HEK293 (cell line): Measurements from ENCODE around the gene CMTM2.

Source experiments
- CTCF ChIA-PET: fragments of 350-600 bp; formaldehyde crosslinking; extraction: SDS; loops from one replicate; lab custom pipeline; 2021; ENCODE audit warnings: antibody characterized with exemption; lab: Yijun Ruan, JAX
- POLR2A ChIA-PET: fragments of 300-600 bp; formaldehyde crosslinking; extraction: SDS; loops from one replicate; lab custom pipeline; 2020; ENCODE audit warnings: antibody characterized with exemption, inconsistent platforms; lab: Yijun Ruan, JAX
- H3K27ac ChIP-seq: fragments of 200-500 bp; sonication (Bioruptor generic); 2 replicates; pipeline ENCODE4 v1.5.1; 2014; ENCODE audit warnings: low read depth, low read length, control low read depth, inconsistent platforms; ENCODE audit errors: extremely low read depth
- H3K36me3 ChIP-seq, 2 experiments: fragments of 200-500 bp in 1 of 2; sonication (Bioruptor generic) in 1 of 2; 1 replicate in 1 of 2; 2 replicates in 1 of 2; pipeline ENCODE4 v1.5.1; 2014 to 2017; ENCODE audit warnings: inconsistent platforms in 2 of 2, low read length in 2 of 2; ENCODE audit not compliant: control insufficient read depth in 2 of 2, insufficient read depth in 1 of 2
- H3K4me1 ChIP-seq: fragments of 200-500 bp; sonication (Bioruptor generic); 2 replicates; pipeline ENCODE4 v1.5.1; 2014; ENCODE audit warnings: mild to moderate bottlenecking, low read length, inconsistent platforms; ENCODE audit not compliant: control insufficient read depth, insufficient read depth
- H3K4me3 ChIP-seq: 2 replicates; pipeline ENCODE4 v1.5.1; 2011; ENCODE audit warnings: low read depth, mild to moderate bottlenecking, control low read depth, low read length, moderate library complexity
- H3K9me3 ChIP-seq: fragments of 200-500 bp; sonication (Bioruptor generic); 2 replicates; pipeline ENCODE4 v1.5.1; 2014; ENCODE audit warnings: low read depth, low read length, inconsistent platforms; ENCODE audit not compliant: control insufficient read depth, insufficient read depth
- ELK4 ChIP-seq: IDR thresholded peaks from 2 replicates; pipeline ENCODE4 v1.6.1; 2011; ENCODE audit warnings: mild to moderate bottlenecking, low read depth, low read length, borderline replicate concordance
- GFI1B ChIP-seq: fragments of 450-650 bp; formaldehyde crosslinking; IDR thresholded peaks from 2 replicates; pipeline ENCODE4 v1.5.1; 2016; ENCODE audit warnings: missing biosample characterization, missing genetic modification characterization
- KLF10 ChIP-seq: fragments of 450-650 bp; IDR thresholded peaks from 2 replicates; pipeline ENCODE4 v1.5.1; 2018; ENCODE audit warnings: missing biosample characterization, mild to moderate bottlenecking, missing genetic modification characterization
- KLF17 ChIP-seq: fragments of 450-650 bp; formaldehyde crosslinking; IDR thresholded peaks from 2 replicates; pipeline ENCODE4 v1.5.1; 2016; ENCODE audit warnings: missing biosample characterization, missing genetic modification characterization
- OVOL3 ChIP-seq: fragments of 450-650 bp; formaldehyde crosslinking; IDR thresholded peaks from 2 replicates; pipeline ENCODE4 v1.5.1; 2016; ENCODE audit warnings: missing biosample characterization, missing genetic modification characterization
- SCRT2 ChIP-seq: fragments of 450-650 bp; formaldehyde crosslinking; IDR thresholded peaks from 2 replicates; pipeline ENCODE4 v1.5.1; 2016; ENCODE audit warnings: missing biosample characterization, missing genetic modification characterization
- ZBTB11 ChIP-seq: fragments of 450-650 bp; formaldehyde crosslinking; conservative IDR thresholded peaks from 2 replicates; pipeline ENCODE4 v1.5.1; 2016; ENCODE audit warnings: low read depth, missing biosample characterization, missing genetic modification characterization
- ZBTB44 ChIP-seq: fragments of 450-650 bp; IDR thresholded peaks from 2 replicates; pipeline ENCODE4 v1.5.1; 2018; ENCODE audit warnings: missing biosample characterization, mild to moderate bottlenecking, missing genetic modification characterization
- ZEB2 ChIP-seq: fragments of 450-650 bp; formaldehyde crosslinking; IDR thresholded peaks from 2 replicates; pipeline ENCODE4 v1.5.1; 2016; ENCODE audit warnings: missing biosample characterization, missing genetic modification characterization
- ZFP37 ChIP-seq: fragments of 450-650 bp; formaldehyde crosslinking; IDR thresholded peaks from 2 replicates; pipeline ENCODE4 v1.5.1; 2016; ENCODE audit warnings: missing biosample characterization, missing genetic modification characterization
- ZNF148 ChIP-seq: fragments of 450-650 bp; formaldehyde crosslinking; IDR thresholded peaks from 2 replicates; pipeline ENCODE4 v1.5.0; 2017; ENCODE audit warnings: missing biosample characterization, missing genetic modification characterization, borderline replicate concordance
- ZNF169 ChIP-seq: fragments of 450-650 bp; formaldehyde crosslinking; IDR thresholded peaks from 2 replicates; pipeline ENCODE4 v1.5.1; 2016; ENCODE audit warnings: missing biosample characterization, missing genetic modification characterization
- ZNF174 ChIP-seq: fragments of 450-650 bp; formaldehyde crosslinking; IDR thresholded peaks from 2 replicates; pipeline ENCODE4 v1.5.0; 2017; ENCODE audit warnings: missing biosample characterization, mild to moderate bottlenecking, missing genetic modification characterization
- ZNF184 ChIP-seq: fragments of 450-650 bp; IDR thresholded peaks from 2 replicates; pipeline ENCODE4 v1.5.1; 2018; ENCODE audit warnings: missing biosample characterization, mild to moderate bottlenecking, missing genetic modification characterization
- ZNF26 ChIP-seq: fragments of 450-650 bp; formaldehyde crosslinking; IDR thresholded peaks from 2 replicates; pipeline ENCODE4 v1.5.1; 2016; ENCODE audit warnings: missing biosample characterization, missing genetic modification characterization
- ZNF266 ChIP-seq: fragments of 450-650 bp; formaldehyde crosslinking; IDR thresholded peaks from 2 replicates; pipeline ENCODE4 v1.5.1; 2016; ENCODE audit warnings: missing biosample characterization, missing genetic modification characterization, low read depth
- ZNF324 ChIP-seq: fragments of 450-650 bp; formaldehyde crosslinking; IDR thresholded peaks from 2 replicates; pipeline ENCODE4 v1.5.1; 2016; ENCODE audit warnings: missing biosample characterization, missing genetic modification characterization
- ZNF391 ChIP-seq: fragments of 450-650 bp; formaldehyde crosslinking; IDR thresholded peaks from 2 replicates; pipeline ENCODE4 v1.5.1; 2016; ENCODE audit warnings: low read depth, missing biosample characterization, missing genetic modification characterization, borderline replicate concordance
- ZNF501 ChIP-seq: fragments of 450-650 bp; formaldehyde crosslinking; IDR thresholded peaks from 2 replicates; pipeline ENCODE4 v1.5.1; 2016; ENCODE audit warnings: missing biosample characterization, missing genetic modification characterization
- ZNF596 ChIP-seq: fragments of 450-650 bp; IDR thresholded peaks from 2 replicates; pipeline ENCODE4 v1.5.0; 2018; ENCODE audit warnings: missing biosample characterization, mild to moderate bottlenecking, missing genetic modification characterization, moderate library complexity
- ZNF623 ChIP-seq: fragments of 450-650 bp; formaldehyde crosslinking; IDR thresholded peaks from 2 replicates; pipeline ENCODE4 v1.5.1; 2016; ENCODE audit warnings: missing biosample characterization, missing genetic modification characterization
- ZNF654 ChIP-seq: fragments of 450-650 bp; formaldehyde crosslinking; IDR thresholded peaks from 2 replicates; pipeline ENCODE4 v1.5.1; 2016; ENCODE audit warnings: low read depth, missing biosample characterization, missing genetic modification characterization

The CMTM2 gene

GRCh38 chr16:66552286-66553177 lies 26.7 kb upstream of the CMTM2 start, which contains the start of gene CKLF (continued):
- TF ChIP-seq ZNF623 (no peak), ZNF324 (no peak; the same call in 1 of the 2 replicates)

GRCh38 chr16:66553223-66553622 lies 26.0 kb upstream of the CMTM2 start:
- Histone ChIP-seq H3K27ac (no peak overlapping the region), H3K9me3 (no peaks in the 10 kb centered on the region), H3K4me1 (no peaks in the 10 kb centered on the region), H3K4me3 (no peak overlapping the region), H3K36me3 (peaks cover 0 to 17% of the 10 kb centered on the region in 2 experiments; a peak in 1 of 3 replicates)
- POLR2A ChIA-PET: interaction anchor here (1.2 kb wide), 1 partner anchor 31 kb away, joined by 7 read pairs; no protein-coding TSS in a partner anchor
- CTCF ChIA-PET: interaction anchor here (0.7 to 0.8 kb wide), 2 partner anchors 10 to 56 kb away, joined by 3 to 4 read pairs; no protein-coding TSS in a partner anchor
- TF ChIP-seq SCRT2 (tag by site-specific recombination): no peak
- TF ChIP-seq ZNF148: no peak
- no peak for TF ChIP-seq KLF17
- no peak for TF ChIP-seq ZNF266 (tag by site-specific recombination)
- no peak for TF ChIP-seq ZBTB11 (tag by site-specific recombination)
- TF ChIP-seq ZNF174 (tag by site-specific recombination): no peak
- TF ChIP-seq KLF10: no peak
- no peak for TF ChIP-seq GFI1B (tag by site-specific recombination)
- TF ChIP-seq ZNF501 (tag by site-specific recombination): no peak
- TF ChIP-seq ZNF596 (tag by site-specific recombination): no peak
- TF ChIP-seq ZFP37 (tag by site-specific recombination): no peak
- TF ChIP-seq ZEB2 (tag by site-specific recombination): no peak
- no peak for TF ChIP-seq OVOL3 (tag by site-specific recombination)
- TF ChIP-seq ZNF391 (tag by site-specific recombination): no peak

GRCh38 chr16:66554021-66554420 lies 25.2 kb upstream of the CMTM2 start:
- no peaks in the 10 kb centered on the region for H3K9me3 ChIP-seq
- no peak overlapping the region for H3K27ac ChIP-seq
- no peaks in the 10 kb centered on the region for H3K4me1 ChIP-seq
- CTCF ChIA-PET: interaction anchor here (0.7 kb wide), 2 partner anchors 16 to 55 kb away, joined by 3 to 4 read pairs; no protein-coding TSS in a partner anchor
- H3K4me3 ChIP-seq: no peak overlapping the region
- POLR2A ChIA-PET: no interaction called here
- H3K36me3 ChIP-seq: peaks cover 0 to 25% of the 10 kb centered on the region in 2 experiments; a peak in 1 of 3 replicates
- TF ChIP-seq ELK4 (no peak), ZNF184 (tag by site-specific recombination) (no peak), ZNF654 (tag by site-specific recombination) (no peak), ZNF169 (tag by site-specific recombination) (no peak), ZNF26 (tag by site-specific recombination) (no peak), ZBTB44 (tag by site-specific recombination) (no peak)
